Stimulated activated CD8-positive, alpha-beta memory T cell treated with anti-CD3 and anti-CD28 coated beads, Interleukin-12 subunit alpha, Interleukin-12 subunit beta, amount 100 ng/mL, for 24 hours (primary cell): ENCODE data around the gene NLRP3.
A peak's percentile ranks its signal among the peaks of the same experiment; 100 is the strongest.
"Not testable (repeated sequence)": the region's sequence is repeated elsewhere in the genome, so short reads cannot be mapped to it uniquely, and the experiment has no call there.

Source experiments
- DNase-seq: peaks from one replicate; pipeline ENCODE4 v3.0.0-alpha.2; 2020; ENCODE audit errors: extremely low read depth

Gene NLRP3

DNA sequence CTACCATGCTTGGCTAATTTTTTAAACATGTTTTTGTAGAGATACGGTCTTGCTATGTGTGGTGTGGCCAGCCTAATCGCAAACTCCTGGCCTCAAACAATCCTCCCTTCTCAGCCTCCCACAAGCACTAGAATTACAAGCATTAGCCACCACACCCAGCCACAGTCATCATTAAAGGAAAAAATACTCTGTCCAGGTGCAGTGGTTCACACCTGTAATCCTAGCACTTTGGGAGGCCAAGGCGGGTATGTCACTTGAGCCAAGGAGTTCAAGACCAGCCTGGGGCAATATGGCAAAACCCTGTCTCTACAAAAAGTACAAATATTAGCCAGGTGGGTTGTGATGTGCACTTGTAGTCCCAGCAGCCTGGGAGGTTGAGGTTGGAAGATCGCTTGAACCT lies 25.0 kb upstream of the NLRP3 start:
- no peak for DNase-seq

DNA sequence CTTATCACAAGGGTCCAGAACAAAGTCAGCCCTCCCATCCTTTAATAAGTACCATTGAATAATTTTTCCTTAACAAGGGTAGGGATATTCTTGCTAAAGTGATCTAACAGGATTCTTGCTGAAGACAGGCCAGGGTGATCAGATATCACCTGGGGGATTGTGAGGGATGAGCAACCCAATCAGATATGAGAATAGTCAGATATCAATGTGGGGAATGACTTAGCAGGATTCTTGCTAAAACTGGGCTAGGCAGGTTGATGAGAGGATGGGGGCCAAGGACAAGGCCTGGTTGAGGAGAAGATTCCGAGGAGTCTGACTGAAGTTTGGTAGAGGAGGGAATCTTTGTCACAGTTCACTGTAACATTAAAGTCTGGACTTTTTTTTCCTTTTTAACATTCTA lies 23.9 kb upstream of the NLRP3 start:
- no peak for DNase-seq

- not testable (repeated sequence) for DNase-seq
Measured at GRCh38 chr1:247395075-247395474, 20.9 kb upstream of the NLRP3 start.

GRCh38 chr1:247400685-247401084 lies 15.3 kb upstream of the NLRP3 start:
- DNase-seq = no peak

- DNase-seq = no peak
Measured at GRCh38 chr1:247401310-247402119, 14.5 kb upstream of the NLRP3 start.

- no peak for DNase-seq
Measured at GRCh38 chr1:247402120-247402675, 13.8 kb upstream of the NLRP3 start.

- no peak for DNase-seq
Measured at GRCh38 chr1:247406014-247406656, 9.8 kb upstream of the NLRP3 start.

GRCh38 chr1:247407180-247407616 lies 8.8 kb upstream of the NLRP3 start:
- DNase-seq = peak; percentile 32

DNA sequence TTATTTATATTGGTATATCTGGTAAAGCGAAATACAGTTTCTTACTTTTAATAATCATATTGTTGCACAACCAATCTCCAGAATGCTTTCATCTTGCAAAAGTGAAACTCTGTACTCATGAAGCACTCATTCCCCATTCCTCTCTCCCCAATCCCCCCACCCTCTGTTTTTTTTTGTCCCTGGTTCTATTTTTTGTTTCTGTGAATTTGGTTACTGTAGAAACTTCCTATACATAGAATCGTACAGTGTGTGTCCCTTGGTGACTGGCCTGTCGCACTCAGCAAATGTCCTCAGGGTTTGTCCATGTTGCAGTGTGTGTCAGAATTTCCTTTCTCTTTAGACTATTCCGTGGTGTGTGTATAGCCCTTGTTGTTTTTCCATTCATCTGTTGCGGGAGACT lies 7.9 kb upstream of the NLRP3 start:
- DNase-seq = no peak

- no peak for DNase-seq
Measured at GRCh38 chr1:247409869-247410544, 6.0 kb upstream of the NLRP3 start.

DNA sequence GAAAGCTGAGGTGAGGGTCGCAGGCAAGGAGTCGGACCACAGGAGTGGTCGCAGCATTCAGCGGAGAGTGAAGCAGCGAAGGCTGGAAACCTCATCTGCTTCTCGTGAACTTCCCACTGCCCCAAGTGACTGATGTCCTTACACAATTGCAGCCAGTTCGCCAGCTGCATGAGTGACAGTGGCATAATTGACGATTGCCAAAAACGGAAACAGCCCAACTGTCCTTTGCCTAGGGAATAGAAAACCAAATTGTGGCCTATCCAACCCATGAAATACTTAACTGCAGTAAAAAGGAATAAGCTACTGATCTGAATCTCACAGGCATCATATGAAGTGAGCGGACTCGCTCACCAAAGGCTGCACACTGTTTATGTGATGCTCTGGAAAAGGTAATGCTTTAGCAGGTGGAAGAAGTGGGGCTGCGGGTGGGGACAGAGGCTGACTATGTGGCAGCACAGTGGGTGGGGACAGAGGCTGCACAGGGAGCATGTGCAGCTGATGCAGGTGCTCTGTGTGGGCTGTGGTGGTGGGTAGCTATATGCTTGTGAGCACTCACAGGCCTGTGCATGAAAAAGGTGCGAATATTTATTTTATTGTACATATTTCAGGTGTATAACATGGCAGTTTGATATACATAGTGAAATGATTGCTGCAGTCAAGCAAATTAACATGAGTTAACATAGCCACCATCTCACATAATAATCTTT lies 4.2 kb upstream of the NLRP3 start:
- DNase-seq = no peak

GRCh38 chr1:247417831-247418230 lies 1.9 kb downstream of the NLRP3 start:
- no peak for DNase-seq

DNA sequence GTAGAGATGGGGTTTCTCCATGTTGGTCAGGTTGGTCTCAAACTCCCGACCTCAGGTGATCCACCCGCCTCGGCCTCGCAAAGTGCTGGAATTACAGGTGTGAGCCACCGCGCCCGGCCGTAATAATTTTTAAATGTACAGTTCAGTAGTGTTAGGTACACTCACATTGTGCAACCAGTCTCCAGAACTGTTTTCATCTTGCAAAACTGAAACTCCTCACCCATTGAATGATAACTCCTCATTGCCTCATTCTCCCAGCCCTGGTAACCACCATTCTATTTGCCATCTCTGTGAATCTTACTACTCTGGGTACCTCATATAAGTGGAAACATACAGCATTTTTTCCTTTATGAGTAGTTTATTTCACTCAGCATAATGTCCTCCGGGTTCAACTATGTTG lies 3.4 kb downstream of the NLRP3 start:
- no peak for DNase-seq

DNA sequence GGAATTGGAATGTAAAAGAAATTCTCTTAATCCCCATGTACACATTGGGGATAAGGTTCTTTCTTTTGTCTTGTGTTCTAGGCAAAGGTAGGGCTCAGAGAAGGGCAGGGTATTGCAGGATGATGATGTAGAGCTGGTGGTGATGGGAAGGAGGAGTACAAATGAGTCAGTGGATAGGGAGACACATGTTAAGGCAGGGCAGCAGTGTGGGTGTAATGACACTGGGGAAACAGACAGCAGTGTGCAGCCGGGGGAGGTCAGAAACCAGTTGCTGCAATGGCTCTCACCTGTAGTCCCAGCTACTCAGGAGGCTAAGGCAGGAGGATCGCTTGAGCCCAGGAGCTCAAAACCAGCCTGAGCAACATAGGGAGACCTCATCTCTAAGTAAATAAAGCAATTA lies 5.1 kb downstream of the NLRP3 start:
- no peak for DNase-seq

DNA sequence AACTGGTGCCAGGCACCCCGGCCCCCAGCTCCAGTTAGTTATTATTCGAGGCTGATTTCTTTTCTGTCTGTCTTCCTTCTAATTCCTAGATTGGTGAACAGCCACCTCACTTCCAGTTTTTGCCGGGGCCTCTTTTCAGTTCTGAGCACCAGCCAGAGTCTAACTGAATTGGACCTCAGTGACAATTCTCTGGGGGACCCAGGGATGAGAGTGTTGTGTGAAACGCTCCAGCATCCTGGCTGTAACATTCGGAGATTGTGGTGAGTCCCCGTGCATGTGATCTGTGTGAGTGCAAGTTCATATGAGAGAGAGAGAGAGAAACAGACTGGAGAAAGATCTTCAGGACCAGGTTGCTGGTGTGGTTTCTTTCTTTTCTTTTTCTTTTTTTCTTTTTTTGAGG lies 13.5 kb downstream of the NLRP3 start:
- DNase-seq = no peak

- no peak for DNase-seq
Measured at GRCh38 chr1:247430434-247430833, 14.5 kb downstream of the NLRP3 start.

- no peak for DNase-seq
Measured at GRCh38 chr1:247431643-247432042, 15.7 kb downstream of the NLRP3 start.

GRCh38 chr1:247434005-247434404 lies 18.0 kb downstream of the NLRP3 start:
- no peak for DNase-seq

DNA sequence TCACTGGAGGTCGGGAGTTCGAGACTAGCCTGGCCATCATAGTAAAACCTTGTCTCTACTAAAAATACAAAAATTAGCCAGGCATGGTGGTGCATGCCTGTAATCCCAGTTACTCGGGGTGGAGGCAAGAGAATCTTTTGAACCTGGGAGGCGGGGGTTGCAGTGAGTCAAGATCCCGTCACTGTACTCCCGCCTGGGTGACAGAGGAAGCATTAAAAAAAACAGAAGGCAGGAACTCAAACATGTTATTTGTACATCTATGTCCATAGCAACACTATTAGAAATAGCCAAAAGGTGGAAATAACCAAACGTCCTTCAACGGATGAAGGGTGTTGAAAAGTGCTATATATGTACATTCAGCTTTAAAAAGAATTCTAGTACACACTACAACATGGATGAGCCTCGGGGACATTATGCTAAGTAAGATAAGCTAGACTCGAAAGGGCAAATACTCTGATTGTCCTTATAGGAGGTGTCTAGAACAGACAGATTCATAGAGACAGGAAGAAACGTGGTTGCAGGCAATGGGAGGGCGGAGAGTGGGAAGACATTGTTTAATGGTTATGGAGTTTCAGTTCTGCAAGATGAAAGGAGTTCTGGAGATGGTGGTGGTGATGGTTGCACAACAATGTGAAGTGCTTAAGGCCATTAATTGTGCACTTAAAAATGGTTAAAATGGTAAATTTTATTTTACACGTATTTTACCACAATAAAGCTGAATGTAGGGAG lies 19.2 kb downstream of the NLRP3 start:
- no peak for DNase-seq

DNA sequence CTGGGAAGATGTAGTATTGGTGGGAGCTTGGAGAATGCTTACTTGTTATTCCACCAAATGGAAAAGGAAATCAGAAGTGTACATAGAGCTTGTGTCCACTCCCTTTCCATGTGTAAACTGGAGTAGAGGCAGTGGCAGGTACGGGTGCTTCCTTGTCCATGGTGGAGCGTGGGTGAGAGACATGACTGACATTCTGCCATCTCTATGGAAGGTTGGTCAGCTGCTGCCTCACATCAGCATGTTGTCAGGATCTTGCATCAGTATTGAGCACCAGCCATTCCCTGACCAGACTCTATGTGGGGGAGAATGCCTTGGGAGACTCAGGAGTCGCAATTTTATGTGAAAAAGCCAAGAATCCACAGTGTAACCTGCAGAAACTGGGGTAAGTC lies 19.8 kb downstream of the NLRP3 start:
- no peak for DNase-seq
